Measurements from ENCODE around the gene FIS1. TPM values are rescaled to one million over a fixed set of nuclear protein-coding genes. Genes with fewer than 3 reads are reported as not detected.
"Not testable (repeated sequence)": the region's sequence is repeated elsewhere in the genome, so short reads cannot be mapped to it uniquely, and the experiment has no call there.

The FIS1 gene
- total RNA-seq, 1 experiment from 2014 or later = 151 TPM

GRCh38 chr7:101273206-101273605 is 28.3 kb upstream of the FIS1 start:
- Histone ChIP-seq H3K36me3 (replicated peaks; ENCODE audit: control insufficient read depth, insufficient read depth, low read length) (no peaks in the 10 kb centered on the region), H3K27me3 (ENCODE audit: control insufficient read depth, insufficient read depth, low read length) (no peaks in the 10 kb centered on the region), H3K4me3 (ENCODE audit: insufficient read depth, low read depth, low read length) (no peak overlapping the region)
- DNase-seq = peak; percentile 35

- H3K36me3 ChIP-seq (replicated peaks; ENCODE audit: control insufficient read depth, insufficient read depth, low read length) = no peaks in the 10 kb centered on the region
- H3K27me3 ChIP-seq (ENCODE audit: control insufficient read depth, insufficient read depth, low read length) = no peaks in the 10 kb centered on the region
- no peak for DNase-seq
- no peak overlapping the region for H3K4me3 ChIP-seq (ENCODE audit: insufficient read depth, low read depth, low read length)
These were observed 26.1 kb upstream of the FIS1 start for GRCh38 chr7:101271021-101271420.

- no peaks in the 10 kb centered on the region for H3K36me3 ChIP-seq (replicated peaks; ENCODE audit: control insufficient read depth, insufficient read depth, low read length)
- no peak for DNase-seq
- no peak overlapping the region for H3K4me3 ChIP-seq (ENCODE audit: insufficient read depth, low read depth, low read length)
- H3K27me3 ChIP-seq (ENCODE audit: control insufficient read depth, insufficient read depth, low read length) = no peaks in the 10 kb centered on the region
These were observed 24.8 kb upstream of the FIS1 start for GRCh38 chr7:101269664-101270063.

GRCh38 chr7:101265622-101266516 is 21.0 kb upstream of the FIS1 start:
- Histone ChIP-seq H3K36me3 (replicated peaks; ENCODE audit: control insufficient read depth, insufficient read depth, low read length) (no peaks in the 10 kb centered on the region), H3K27me3 (ENCODE audit: control insufficient read depth, insufficient read depth, low read length) (no peaks in the 10 kb centered on the region), H3K4me3 (ENCODE audit: insufficient read depth, low read depth, low read length) (no peak overlapping the region)
- no peak for DNase-seq

GRCh38 chr7:101264102-101264706 is 19.3 kb upstream of the FIS1 start:
- H3K36me3 ChIP-seq (replicated peaks; ENCODE audit: control insufficient read depth, insufficient read depth, low read length); H3K4me3 ChIP-seq (ENCODE audit: insufficient read depth, low read depth, low read length): not testable (repeated sequence)

GRCh38 chr7:101258243-101258731 is 13.4 kb upstream of the FIS1 start:
- Histone ChIP-seq H3K27me3 (ENCODE audit: control insufficient read depth, insufficient read depth, low read length) (no peaks in the 10 kb centered on the region), H3K4me3 (ENCODE audit: insufficient read depth, low read depth, low read length) (no peak overlapping the region), H3K36me3 (replicated peaks; ENCODE audit: control insufficient read depth, insufficient read depth, low read length) (no peaks in the 10 kb centered on the region)
- no peak for DNase-seq

More at GRCh38 chr7:101264102-101264706, 19.3 kb upstream of the FIS1 start:
- DNase-seq; H3K27me3 ChIP-seq (ENCODE audit: control insufficient read depth, insufficient read depth, low read length): not testable (repeated sequence)

- DNase-seq = no peak
- no peaks in the 10 kb centered on the region for H3K36me3 ChIP-seq (replicated peaks; ENCODE audit: control insufficient read depth, insufficient read depth, low read length)
These were observed 10.9 kb upstream of the FIS1 start for GRCh38 chr7:101255796-101256195.

GRCh38 chr7:101253199-101253598 is 8.3 kb upstream of the FIS1 start:
- H3K27me3 ChIP-seq (ENCODE audit: control insufficient read depth, insufficient read depth, low read length); H3K36me3 ChIP-seq (replicated peaks; ENCODE audit: control insufficient read depth, insufficient read depth, low read length); DNase-seq; H3K4me3 ChIP-seq (ENCODE audit: insufficient read depth, low read depth, low read length): not testable (repeated sequence)

More at GRCh38 chr7:101255796-101256195, 10.9 kb upstream of the FIS1 start:
- no peak overlapping the region for H3K4me3 ChIP-seq (ENCODE audit: insufficient read depth, low read depth, low read length)
- H3K27me3 ChIP-seq (ENCODE audit: control insufficient read depth, insufficient read depth, low read length) = no peaks in the 10 kb centered on the region

- H3K4me3 ChIP-seq (ENCODE audit: insufficient read depth, low read depth, low read length) = peak overlapping the region; percentile 86
- no peaks in the 10 kb centered on the region; the same call in 1 of the 2 replicates for H3K36me3 ChIP-seq (replicated peaks; ENCODE audit: control insufficient read depth, insufficient read depth, low read length)
- DNase-seq = peak; percentile 99
- no peaks in the 10 kb centered on the region for H3K27me3 ChIP-seq (ENCODE audit: control insufficient read depth, insufficient read depth, low read length)
These were observed 7.2 kb upstream of the FIS1 start for GRCh38 chr7:101251871-101252659.

- H3K36me3 ChIP-seq (replicated peaks; ENCODE audit: control insufficient read depth, insufficient read depth, low read length) = no peaks in the 10 kb centered on the region; the same call in 1 of the 2 replicates
- DNase-seq = no peak
- H3K4me3 ChIP-seq (ENCODE audit: insufficient read depth, low read depth, low read length) = no peak overlapping the region
- H3K27me3 ChIP-seq (ENCODE audit: control insufficient read depth, insufficient read depth, low read length) = no peaks in the 10 kb centered on the region
These were observed 5.4 kb upstream of the FIS1 start for GRCh38 chr7:101250324-101250723.

GRCh38 chr7:101248276-101248675 is 3.4 kb upstream of the FIS1 start:
- Histone ChIP-seq H3K27me3 (ENCODE audit: control insufficient read depth, insufficient read depth, low read length) (no peaks in the 10 kb centered on the region), H3K36me3 (replicated peaks; ENCODE audit: control insufficient read depth, insufficient read depth, low read length) (no peaks in the 10 kb centered on the region; the same call in 1 of the 2 replicates), H3K4me3 (ENCODE audit: insufficient read depth, low read depth, low read length) (no peak overlapping the region)
- peak; percentile 43 for DNase-seq

- 0 out of 2 replicates have a peak, but pooled peaks cover 2% of the 10 kb centered on the region for H3K36me3 ChIP-seq (replicated peaks; ENCODE audit: control insufficient read depth, insufficient read depth, low read length)
- H3K4me3 ChIP-seq (ENCODE audit: insufficient read depth, low read depth, low read length) = peak overlapping the region; percentile 84
- peak; percentile 98 for DNase-seq
- no peaks in the 10 kb centered on the region for H3K27me3 ChIP-seq (ENCODE audit: control insufficient read depth, insufficient read depth, low read length)
These were observed 327 bp upstream of the FIS1 start for GRCh38 chr7:101245147-101245668.

GRCh38 chr7:101243646-101244374 is 1.1 kb downstream of the FIS1 start:
- peak; percentile 96 for DNase-seq

More at GRCh38 chr7:101243646-101244374, 1.1 kb downstream of the FIS1 start:
- H3K27me3 ChIP-seq (ENCODE audit: control insufficient read depth, insufficient read depth, low read length) = no peaks in the 10 kb centered on the region
- peak overlapping the region; percentile 84 for H3K4me3 ChIP-seq (ENCODE audit: insufficient read depth, low read depth, low read length)
- 0 out of 2 replicates have a peak, but pooled peaks cover 3% of the 10 kb centered on the region for H3K36me3 ChIP-seq (replicated peaks; ENCODE audit: control insufficient read depth, insufficient read depth, low read length)

Data from H7 (cell line).